A673 (cell line): ENCODE results near the gene KLC4.

ENCODE experiments used
- EZH2 ChIP-seq: fragments of 200-600 bp; sonication (generic); IDR thresholded peaks from 2 replicates; pipeline ENCODE4 v1.6.1; 2017; ENCODE audit warnings: borderline replicate concordance, low read depth, mild to moderate bottlenecking, mixed read lengths, antibody characterized with exemption, low read length; ENCODE audit not compliant: poor library complexity, severe bottlenecking
- TF ChIP-seq, protein P1 (sequence below): fragments of 300-800, 200-600 bp; sonication (generic); conservative IDR thresholded peaks from 2 replicates; pipeline ENCODE4 v1.5.1; 2017; ENCODE audit warnings: low read depth, mild to moderate bottlenecking, antibody characterized with exemption, low read length, moderate library complexity, mixed read lengths

DNA sequence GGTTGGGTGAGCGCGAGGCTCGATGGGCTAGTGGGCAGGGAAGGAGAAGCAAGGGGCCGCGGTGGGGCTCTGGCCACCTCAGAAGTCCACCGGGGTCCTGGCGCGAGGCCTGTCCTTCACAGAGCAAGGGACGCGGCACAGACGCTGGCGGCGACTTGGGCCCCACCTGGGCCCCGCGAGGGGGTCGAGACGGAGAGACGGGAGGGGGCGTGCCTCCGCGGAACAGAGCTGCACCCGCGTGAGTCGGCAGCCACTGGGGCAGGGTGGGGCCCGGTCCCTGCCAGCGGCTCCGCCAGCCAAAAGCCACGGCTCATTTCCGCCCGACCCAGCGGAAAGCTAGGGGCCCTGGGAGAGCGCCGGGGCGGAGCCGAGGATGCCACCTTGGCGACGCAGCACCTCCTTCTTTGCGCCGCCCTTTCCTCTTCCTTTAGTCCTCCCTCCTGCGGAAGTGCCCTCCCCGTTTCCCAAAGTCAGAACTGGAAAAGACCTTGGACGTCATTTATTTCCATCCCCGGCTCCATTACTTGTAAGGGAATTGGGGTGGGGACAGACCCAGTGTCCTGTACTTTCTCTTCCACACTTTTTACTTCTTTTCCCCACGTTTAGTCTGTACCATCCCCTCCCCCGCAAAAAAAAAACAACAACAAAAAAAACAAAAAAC lies 5.8 kb upstream of the KLC4 start, which contains the start of gene CUL7:
- TF ChIP-seq, protein P1, sequence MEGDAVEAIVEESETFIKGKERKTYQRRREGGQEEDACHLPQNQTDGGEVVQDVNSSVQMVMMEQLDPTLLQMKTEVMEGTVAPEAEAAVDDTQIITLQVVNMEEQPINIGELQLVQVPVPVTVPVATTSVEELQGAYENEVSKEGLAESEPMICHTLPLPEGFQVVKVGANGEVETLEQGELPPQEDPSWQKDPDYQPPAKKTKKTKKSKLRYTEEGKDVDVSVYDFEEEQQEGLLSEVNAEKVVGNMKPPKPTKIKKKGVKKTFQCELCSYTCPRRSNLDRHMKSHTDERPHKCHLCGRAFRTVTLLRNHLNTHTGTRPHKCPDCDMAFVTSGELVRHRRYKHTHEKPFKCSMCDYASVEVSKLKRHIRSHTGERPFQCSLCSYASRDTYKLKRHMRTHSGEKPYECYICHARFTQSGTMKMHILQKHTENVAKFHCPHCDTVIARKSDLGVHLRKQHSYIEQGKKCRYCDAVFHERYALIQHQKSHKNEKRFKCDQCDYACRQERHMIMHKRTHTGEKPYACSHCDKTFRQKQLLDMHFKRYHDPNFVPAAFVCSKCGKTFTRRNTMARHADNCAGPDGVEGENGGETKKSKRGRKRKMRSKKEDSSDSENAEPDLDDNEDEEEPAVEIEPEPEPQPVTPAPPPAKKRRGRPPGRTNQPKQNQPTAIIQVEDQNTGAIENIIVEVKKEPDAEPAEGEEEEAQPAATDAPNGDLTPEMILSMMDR, result no peak
- TF ChIP-seq EZH2, result no peak
